CD4-positive, CD25-positive, alpha-beta regulatory T cell (primary cell): Measurements from ENCODE around the gene GSTA3. TPM values are rescaled to one million over a fixed set of nuclear protein-coding genes. Genes with fewer than 3 reads are reported as not detected.
"Not testable (repeated sequence)": the region's sequence is repeated elsewhere in the genome, so short reads cannot be mapped to it uniquely, and the experiment has no call there.

Source experiments
- ATAC-seq, 2 donors: fragments of 150-1000 bp; cut with Tn5 transposase; one replicate each; pipeline ENCODE4 v1.10.0; 2021; ENCODE audit warnings: low read depth in 2 of 2, moderate number of reproducible peaks in 2 of 2, moderate library complexity in 1 of 2
- DNase-seq, 3 donors: peaks; one replicate each; pipeline versions ENCODE4 v3.0.0 to v3.0.0-alpha.2; 2012 to 2022; ENCODE audit warnings: mixed read lengths in 1 of 3
- H3K27ac ChIP-seq: one replicate; pipeline ENCODE4 v1.7.0; 2013; ENCODE audit warnings: mild to moderate bottlenecking, low read length; ENCODE audit not compliant: insufficient read depth, poor library complexity, severe bottlenecking
- H3K27me3 ChIP-seq: one replicate; pipeline ENCODE4 v1.7.0; 2013; ENCODE audit warnings: low read length; ENCODE audit not compliant: control insufficient read depth, insufficient read depth
- H3K36me3 ChIP-seq: one replicate; pipeline ENCODE4 v1.7.0; 2013; ENCODE audit warnings: mild to moderate bottlenecking, low read length, moderate library complexity; ENCODE audit not compliant: control insufficient read depth, insufficient read depth
- H3K4me1 ChIP-seq: 2 replicates; pipeline ENCODE4 v1.7.0; 2013; ENCODE audit warnings: mild to moderate bottlenecking, low read length; ENCODE audit not compliant: insufficient read depth, control insufficient read depth, poor library complexity, severe bottlenecking
- H3K4me3 ChIP-seq: one replicate; pipeline ENCODE4 v1.7.0; 2013; ENCODE audit warnings: low read depth, mild to moderate bottlenecking, low read length, moderate library complexity
- H3K9me3 ChIP-seq, 2 experiments: 1 replicate in 1 of 2; 2 replicates in 1 of 2; pipeline ENCODE4 v1.7.0; 2013; ENCODE audit warnings: low read length in 2 of 2, mild to moderate bottlenecking in 1 of 2, moderate library complexity in 1 of 2; ENCODE audit not compliant: control insufficient read depth in 2 of 2
- H3K27ac Mint-ChIP-seq, 3 donors: one replicate each; pipeline ENCODE4 v1.8.0; 2020 to 2022; ENCODE audit warnings: mild to moderate bottlenecking in 3 of 3, mixed read lengths in 3 of 3, moderate library complexity in 2 of 3
- H3K27me3 Mint-ChIP-seq: one replicate; pipeline ENCODE4 v1.8.0; 2022; ENCODE audit warnings: mild to moderate bottlenecking, mixed read lengths
- H3K36me3 Mint-ChIP-seq: one replicate; pipeline ENCODE4 v1.8.0; 2020; ENCODE audit warnings: mixed read lengths
- H3K4me1 Mint-ChIP-seq, 4 donors: one replicate each; pipeline ENCODE4 v1.8.0; 2020 to 2022; ENCODE audit warnings: mixed read lengths in 4 of 4, mild to moderate bottlenecking in 1 of 4
- H3K4me3 Mint-ChIP-seq, 4 donors: one replicate each; pipeline ENCODE4 v1.8.0; 2020 to 2022; ENCODE audit warnings: mild to moderate bottlenecking in 4 of 4, mixed read lengths in 4 of 4, moderate library complexity in 3 of 4
- H3K9me3 Mint-ChIP-seq, 7 donors: one replicate each; pipeline ENCODE4 v1.8.0; 2020 to 2022; ENCODE audit warnings: mixed read lengths in 7 of 7, mild to moderate bottlenecking in 3 of 7, moderate library complexity in 2 of 7
- polyA plus RNA-seq, 4 donors: library from polyadenylated mRNA; unstranded; fragments of 300-500 nt; fragmentation: Illumina TruSeq; gene quantifications; one replicate each; pipeline ENCODE4 v1.2.3, GENCODE V29; 2021
- total RNA-seq: library from RNA; stranded (reverse); gene quantifications from one replicate; pipeline ENCODE4 v1.2.3, GENCODE V29; 2022

Gene GSTA3
- total and polyA plus RNA-seq, 5 donors from 2014 or later: not detected

DNA sequence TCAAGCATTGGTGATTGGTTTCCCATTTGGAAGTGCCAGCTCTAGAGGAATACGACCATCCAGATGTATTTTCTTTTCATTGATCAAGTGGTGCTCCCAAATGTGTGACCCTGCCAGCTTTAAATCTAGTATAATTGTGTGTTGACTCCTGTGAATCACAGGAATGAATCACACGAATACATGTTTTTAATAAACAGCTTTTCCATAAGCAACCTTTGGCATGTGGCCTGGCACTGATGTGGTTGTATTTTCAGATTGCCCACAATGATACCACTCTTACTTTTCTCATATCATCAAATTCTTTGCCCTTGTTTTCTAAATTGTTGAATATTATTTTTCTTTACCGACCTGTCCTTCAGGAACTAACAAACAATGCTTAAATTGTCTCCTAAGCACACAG lies 367 bp downstream of the GSTA3 start:
- Histone ChIP-seq H3K36me3 (no peaks in the 10 kb centered on the region), H3K27me3 (peaks cover 4% of the 10 kb centered on the region), H3K9me3 (no peaks in the 10 kb centered on the region), H3K4me3 (no peak overlapping the region), H3K27ac (no peak overlapping the region), H3K4me1 (no peaks in the 10 kb centered on the region)
- peaks cover 0 to 2% (median 0%) of the 10 kb centered on the region in 4 donors for H3K4me1 Mint-ChIP-seq
- H3K36me3 Mint-ChIP-seq: no peaks in the 10 kb centered on the region
- H3K4me3 Mint-ChIP-seq: no peak overlapping the region
- no peak overlapping the region for H3K27ac Mint-ChIP-seq
- peaks cover 0 to 1% (median 0%) of the 10 kb centered on the region in 7 donors for H3K9me3 Mint-ChIP-seq
- ATAC-seq: no peak
- H3K27me3 Mint-ChIP-seq: peaks cover 6% of the 10 kb centered on the region
- DNase-seq: no peak

DNA sequence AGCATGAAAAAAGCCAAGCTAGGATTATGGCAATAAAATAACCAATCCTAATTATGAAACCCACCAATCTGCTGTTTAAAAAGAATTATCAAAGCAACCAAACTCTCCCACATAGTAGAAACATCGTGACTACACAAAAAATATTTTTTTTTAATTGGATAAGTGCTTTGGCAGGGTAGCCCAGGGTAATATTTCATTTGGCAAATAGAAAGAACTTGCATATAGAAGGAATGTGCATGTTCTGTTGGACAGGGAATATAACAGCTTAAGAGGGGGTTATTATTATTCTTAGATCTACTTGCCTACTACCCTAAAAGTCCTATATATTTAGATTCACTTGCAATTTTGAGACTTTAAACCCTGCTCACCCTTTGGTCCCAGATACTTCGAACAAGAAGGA lies 972 bp downstream of the GSTA3 start:
- peaks cover 0 to 1% (median 0%) of the 10 kb centered on the region in 7 donors for H3K9me3 Mint-ChIP-seq
- H3K4me1 ChIP-seq: no peaks in the 10 kb centered on the region

DNA sequence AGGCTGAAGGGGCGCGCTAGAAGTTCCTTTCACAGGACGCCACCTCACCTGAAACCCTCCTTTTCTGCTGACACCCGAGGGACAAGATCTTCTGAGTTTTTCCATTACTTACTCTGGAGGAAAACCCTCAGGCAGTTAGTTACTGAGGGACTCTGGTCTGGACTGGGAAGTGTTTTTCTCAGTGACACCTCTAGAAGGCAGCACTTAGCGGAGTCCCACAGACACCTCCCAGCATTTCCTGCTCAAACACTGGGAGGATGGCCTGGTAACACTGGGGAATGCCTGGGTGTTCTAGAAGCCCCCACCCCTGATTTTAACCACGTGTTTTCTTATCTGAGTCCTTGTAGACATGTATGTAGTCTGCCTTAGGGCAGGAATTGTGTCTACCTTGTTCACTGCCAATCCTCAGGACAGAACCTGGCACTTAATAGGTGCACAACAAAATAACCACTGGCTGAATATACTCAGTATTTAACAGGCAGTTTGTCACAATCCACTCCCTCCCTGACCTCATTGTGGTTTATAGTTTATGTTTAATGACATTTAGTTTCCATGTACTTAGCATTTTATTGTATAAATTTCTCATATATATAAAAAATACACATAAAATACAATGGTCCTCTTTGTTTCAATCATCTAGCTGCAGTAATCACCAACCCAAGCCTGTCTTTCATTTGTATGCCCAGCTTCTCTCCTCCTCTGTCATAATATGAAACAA lies 4.8 kb downstream of the GSTA3 start:
- no peak overlapping the region for H3K4me3 ChIP-seq
- no peaks in the 10 kb centered on the region for H3K9me3 Mint-ChIP-seq
- ATAC-seq (no peak), DNase-seq (peak in 1 of 3 donors; percentile 8)
- H3K4me1 ChIP-seq: no peaks in the 10 kb centered on the region
- H3K27me3 Mint-ChIP-seq: peaks cover 5% of the 10 kb centered on the region
- no peak overlapping the region for H3K4me3 Mint-ChIP-seq
- H3K4me1 Mint-ChIP-seq: no peaks in the 10 kb centered on the region
- no peaks in the 10 kb centered on the region for H3K9me3 ChIP-seq
- no peaks in the 10 kb centered on the region for H3K36me3 ChIP-seq
- no peaks in the 10 kb centered on the region for H3K36me3 Mint-ChIP-seq
- H3K27ac ChIP-seq: no peak overlapping the region
- no peak overlapping the region for H3K27ac Mint-ChIP-seq
- H3K27me3 ChIP-seq: peaks cover 4% of the 10 kb centered on the region

More for the DNA sequence above, 972 bp downstream of the GSTA3 start:
- Mint-ChIP-seq H3K4me1 (peaks cover 0 to 2% (median 0%) of the 10 kb centered on the region in 4 donors), H3K27me3 (peaks cover 6% of the 10 kb centered on the region), H3K27ac (no peak overlapping the region), H3K4me3 (no peak overlapping the region), H3K36me3 (no peaks in the 10 kb centered on the region)
- no peak overlapping the region for H3K4me3 ChIP-seq
- H3K27me3 ChIP-seq: peaks cover 4% of the 10 kb centered on the region
- no peaks in the 10 kb centered on the region for H3K36me3 ChIP-seq
- no peak for DNase-seq
- H3K27ac ChIP-seq: no peak overlapping the region
- no peak for ATAC-seq
- H3K9me3 ChIP-seq: no peaks in the 10 kb centered on the region

DNA sequence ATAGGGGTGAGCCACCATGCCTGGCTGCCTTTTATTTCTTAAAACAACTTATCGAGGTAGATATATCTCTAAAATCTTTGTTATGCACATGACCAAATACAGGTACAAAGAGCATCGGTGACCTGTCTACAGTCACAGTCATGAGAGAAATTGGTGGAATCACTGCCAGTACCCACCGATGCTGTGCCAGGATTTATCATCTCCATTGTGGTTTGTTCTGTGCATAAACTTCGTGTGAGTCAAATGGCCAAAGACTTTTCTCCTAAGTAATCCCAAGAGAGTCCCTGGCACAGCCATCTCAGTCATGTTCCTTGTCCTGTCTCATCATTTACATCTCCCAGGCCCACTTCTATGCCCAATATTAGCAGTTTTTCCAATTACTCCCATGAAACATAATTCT lies 9.0 kb downstream of the GSTA3 start:
- Histone ChIP-seq H3K36me3 (no peaks in the 10 kb centered on the region), H3K4me1 (no peaks in the 10 kb centered on the region), H3K4me3 (no peak overlapping the region), H3K27ac (no peak overlapping the region), H3K9me3 (no peaks in the 10 kb centered on the region), H3K27me3 (peaks cover 2% of the 10 kb centered on the region)
- Mint-ChIP-seq H3K9me3 (no peaks in the 10 kb centered on the region), H3K4me1 (no peaks in the 10 kb centered on the region), H3K27ac (no peak overlapping the region), H3K4me3 (no peak overlapping the region), H3K27me3 (peaks cover 6% of the 10 kb centered on the region), H3K36me3 (no peaks in the 10 kb centered on the region)
- ATAC-seq (no peak), DNase-seq (no peak)

DNA sequence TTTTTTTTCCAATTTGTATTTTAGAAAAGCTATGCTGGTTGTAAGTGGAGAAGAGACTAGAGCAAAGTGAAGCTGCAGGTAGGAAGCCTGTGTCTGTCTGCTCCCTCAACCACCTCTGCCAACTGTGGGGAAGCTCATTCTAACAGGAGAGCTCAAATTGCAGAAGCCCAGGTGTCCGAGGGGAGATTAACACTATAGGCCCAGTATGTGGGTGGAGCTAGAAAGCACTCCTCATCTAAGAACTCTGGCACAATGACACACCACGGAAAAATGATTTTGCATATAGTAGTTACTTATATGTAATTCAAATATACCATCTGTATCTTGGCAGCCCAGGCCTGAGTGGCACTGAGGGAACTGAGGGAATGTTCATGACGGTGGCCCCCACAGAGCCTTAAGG lies 13.7 kb downstream of the GSTA3 start:
- not testable (repeated sequence) for H3K27ac Mint-ChIP-seq

DNA sequence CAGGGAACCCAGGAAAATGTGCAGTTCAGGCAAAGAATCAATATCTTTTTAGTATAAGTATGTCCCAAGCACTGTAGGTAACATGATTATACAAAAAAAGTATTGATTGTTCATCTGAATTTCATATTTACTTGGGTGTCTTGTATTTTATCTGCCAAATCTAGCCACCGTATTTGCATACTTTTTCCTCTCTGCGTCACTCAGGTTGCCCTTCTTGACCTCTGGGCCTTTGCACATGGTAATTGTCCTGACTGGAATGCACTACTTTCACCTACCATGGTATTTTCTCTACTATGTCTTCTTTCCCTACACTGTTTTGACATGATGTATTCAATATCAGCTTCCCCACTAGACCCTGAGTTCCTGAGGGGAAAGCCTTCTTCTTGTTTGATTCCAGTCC lies 15.2 kb downstream of the GSTA3 start:
- no peaks in the 10 kb centered on the region for H3K36me3 Mint-ChIP-seq

More for the DNA sequence above, 13.7 kb downstream of the GSTA3 start:
- H3K27me3 ChIP-seq, H3K36me3 ChIP-seq, DNase-seq, H3K36me3 Mint-ChIP-seq, H3K27ac ChIP-seq, H3K9me3 Mint-ChIP-seq, H3K4me3 Mint-ChIP-seq, H3K9me3 ChIP-seq, H3K4me3 ChIP-seq, H3K4me1 Mint-ChIP-seq, H3K4me1 ChIP-seq, ATAC-seq: not testable (repeated sequence)
- H3K27me3 Mint-ChIP-seq: peaks cover 17% of the 10 kb centered on the region

DNA sequence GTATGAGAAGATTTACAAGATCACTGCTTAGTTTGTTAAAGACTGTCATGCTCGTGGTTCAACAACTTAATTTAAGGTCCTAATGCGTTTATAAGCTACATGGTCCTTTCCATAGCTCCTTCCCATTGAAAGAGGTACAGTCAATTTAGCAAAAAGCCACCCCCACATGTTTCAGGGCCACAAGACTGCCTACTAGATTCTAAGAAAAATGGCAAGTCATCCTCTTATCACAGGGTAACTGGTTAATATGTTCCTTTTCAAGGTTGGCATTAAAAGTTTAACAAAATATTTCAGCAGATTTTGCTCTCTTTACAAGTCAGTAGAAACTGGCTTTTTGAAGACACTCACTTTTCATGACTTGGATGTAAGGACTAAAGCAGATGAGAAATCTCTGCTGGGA lies 15.7 kb downstream of the GSTA3 start:
- no peak for ATAC-seq
- no peak for DNase-seq
- no peaks in the 10 kb centered on the region for H3K4me1 ChIP-seq
- Mint-ChIP-seq H3K4me1 (no peaks in the 10 kb centered on the region), H3K9me3 (peaks cover 0 to 1% (median 0%) of the 10 kb centered on the region in 7 donors), H3K27ac (no peak overlapping the region), H3K27me3 (peaks cover 23% of the 10 kb centered on the region), H3K36me3 (no peaks in the 10 kb centered on the region), H3K4me3 (no peak overlapping the region)
- H3K36me3 ChIP-seq: no peaks in the 10 kb centered on the region
- peaks cover 4% of the 10 kb centered on the region for H3K27me3 ChIP-seq
- H3K27ac ChIP-seq: no peak overlapping the region
- H3K4me3 ChIP-seq: no peak overlapping the region
- H3K9me3 ChIP-seq: no peaks in the 10 kb centered on the region

More for the DNA sequence above, 15.2 kb downstream of the GSTA3 start:
- Mint-ChIP-seq H3K9me3 (peaks cover 0 to 1% (median 0%) of the 10 kb centered on the region in 7 donors), H3K4me1 (no peaks in the 10 kb centered on the region), H3K27me3 (peaks cover 19% of the 10 kb centered on the region), H3K27ac (no peak overlapping the region), H3K4me3 (no peak overlapping the region)
- no peak overlapping the region for H3K4me3 ChIP-seq
- ATAC-seq (no peak), DNase-seq (no peak)
- H3K27me3 ChIP-seq: peaks cover 4% of the 10 kb centered on the region
- H3K27ac ChIP-seq: no peak overlapping the region
- H3K9me3 ChIP-seq: no peaks in the 10 kb centered on the region
- no peaks in the 10 kb centered on the region for H3K4me1 ChIP-seq
- no peaks in the 10 kb centered on the region for H3K36me3 ChIP-seq

DNA sequence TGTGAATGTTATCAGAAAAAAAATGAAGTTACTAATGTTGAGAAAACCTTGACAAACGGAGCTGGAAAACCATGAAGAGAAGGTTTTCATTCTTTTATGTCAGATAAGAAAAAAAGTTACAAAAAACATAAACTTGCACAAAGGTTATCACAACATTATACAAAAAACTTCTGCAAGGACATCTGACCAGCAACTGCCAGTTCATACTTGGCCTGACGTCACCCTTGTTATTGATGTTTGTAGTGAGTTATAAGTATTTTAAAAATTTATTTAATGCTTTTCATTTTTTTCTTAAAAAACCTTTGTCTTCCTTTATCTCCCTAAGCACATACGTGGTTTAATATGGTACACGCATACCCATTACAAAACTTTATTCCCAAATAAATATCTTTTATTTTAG lies 16.3 kb downstream of the GSTA3 start:
- Mint-ChIP-seq H3K27me3 (peaks cover 25% of the 10 kb centered on the region), H3K36me3 (no peaks in the 10 kb centered on the region), H3K9me3 (peaks cover 0 to 3% (median 0%) of the 10 kb centered on the region in 7 donors), H3K4me1 (no peaks in the 10 kb centered on the region), H3K27ac (no peak overlapping the region), H3K4me3 (no peak overlapping the region)
- Histone ChIP-seq H3K4me1 (no peaks in the 10 kb centered on the region), H3K27me3 (peaks cover 6% of the 10 kb centered on the region), H3K27ac (no peak overlapping the region), H3K9me3 (no peaks in the 10 kb centered on the region), H3K4me3 (no peak overlapping the region), H3K36me3 (no peaks in the 10 kb centered on the region)
- DNase-seq (no peak), ATAC-seq (no peak)
